ENCODE measurements around the gene GTF2IRD1. TPM values are rescaled to one million over a fixed set of nuclear protein-coding genes. Genes with fewer than 3 reads are reported as not detected.
A peak's percentile ranks its signal among the peaks of the same experiment; 100 is the strongest.
"Not testable (repeated sequence)": the region's sequence is repeated elsewhere in the genome, so short reads cannot be mapped to it uniquely, and the experiment has no call there.

Gene GTF2IRD1
- total and polyA plus RNA-seq, 9 of the 15 experiments (the other 6 are each of a cell fraction or from before 2014, with no cell fraction given): 9.1 to 30.2 (median 14.0) TPM

GRCh38 chr7:74650055-74650454 lies 196.3 kb downstream of the GTF2IRD1 start (continued):
- TF ChIP-seq UBTF (IDR thresholded peaks at IDR 0.05; ENCODE audit: borderline replicate concordance in 1 of 2, low read depth in 2 of 2, low read length in 2 of 2) (0 out of 4 replicates have a peak, but pooled peaks of 1 of the 2 experiments have one; percentile 38), ATF1 (tag; IDR thresholded peaks at IDR 0.05) (peak; percentile 44), NBN (IDR thresholded peaks at IDR 0.05; ENCODE audit: low read depth) (peak; percentile 70), RCOR1 (IDR thresholded peaks at IDR 0.05; ENCODE audit: borderline replicate concordance in 1 of 2, low read depth in 2 of 2, low read length in 2 of 2) (peak in 1 of 2 experiments; percentile 54; a peak in 2 of 4 replicates), RNF2 (IDR thresholded peaks at IDR 0.05) (0 out of 2 replicates have a peak, but pooled peaks have one; percentile 34), NR2C2 (tag; IDR thresholded peaks at IDR 0.05) (peak; percentile 68; the same call in 1 of the 2 replicates), EGR1 (conservative IDR thresholded peaks at IDR 0.05) (peak; percentile 64), TBL1XR1 (IDR thresholded peaks at IDR 0.05; ENCODE audit: low read length in 2 of 2) (peak in 1 of 2 experiments; percentile 80; a peak in 2 of 4 replicates), ZNF395 (CRISPR knock-in tag; IDR thresholded peaks at IDR 0.05) (0 out of 2 replicates have a peak, but pooled peaks have one; percentile 53), CREM (IDR thresholded peaks at IDR 0.05; ENCODE audit: low read depth) (peak; percentile 70), RBM25 (IDR thresholded peaks at IDR 0.05; ENCODE audit: low read depth, low read length, severe bottlenecking) (peak; percentile 54), HDAC2 (IDR thresholded peaks at IDR 0.05) (peak; percentile 59; the same call in 1 of the 2 replicates), TRIM24 (IDR thresholded peaks at IDR 0.05) (peak in 1 of 2 experiments; percentile 54; a peak in 2 of 4 replicates)
- not testable (repeated sequence) for TF ChIP-seq ATF1, NR2C2 (CRISPR knock-in tag; IDR thresholded peaks at IDR 0.05)
- TF ChIP-seq, protein P1, sequence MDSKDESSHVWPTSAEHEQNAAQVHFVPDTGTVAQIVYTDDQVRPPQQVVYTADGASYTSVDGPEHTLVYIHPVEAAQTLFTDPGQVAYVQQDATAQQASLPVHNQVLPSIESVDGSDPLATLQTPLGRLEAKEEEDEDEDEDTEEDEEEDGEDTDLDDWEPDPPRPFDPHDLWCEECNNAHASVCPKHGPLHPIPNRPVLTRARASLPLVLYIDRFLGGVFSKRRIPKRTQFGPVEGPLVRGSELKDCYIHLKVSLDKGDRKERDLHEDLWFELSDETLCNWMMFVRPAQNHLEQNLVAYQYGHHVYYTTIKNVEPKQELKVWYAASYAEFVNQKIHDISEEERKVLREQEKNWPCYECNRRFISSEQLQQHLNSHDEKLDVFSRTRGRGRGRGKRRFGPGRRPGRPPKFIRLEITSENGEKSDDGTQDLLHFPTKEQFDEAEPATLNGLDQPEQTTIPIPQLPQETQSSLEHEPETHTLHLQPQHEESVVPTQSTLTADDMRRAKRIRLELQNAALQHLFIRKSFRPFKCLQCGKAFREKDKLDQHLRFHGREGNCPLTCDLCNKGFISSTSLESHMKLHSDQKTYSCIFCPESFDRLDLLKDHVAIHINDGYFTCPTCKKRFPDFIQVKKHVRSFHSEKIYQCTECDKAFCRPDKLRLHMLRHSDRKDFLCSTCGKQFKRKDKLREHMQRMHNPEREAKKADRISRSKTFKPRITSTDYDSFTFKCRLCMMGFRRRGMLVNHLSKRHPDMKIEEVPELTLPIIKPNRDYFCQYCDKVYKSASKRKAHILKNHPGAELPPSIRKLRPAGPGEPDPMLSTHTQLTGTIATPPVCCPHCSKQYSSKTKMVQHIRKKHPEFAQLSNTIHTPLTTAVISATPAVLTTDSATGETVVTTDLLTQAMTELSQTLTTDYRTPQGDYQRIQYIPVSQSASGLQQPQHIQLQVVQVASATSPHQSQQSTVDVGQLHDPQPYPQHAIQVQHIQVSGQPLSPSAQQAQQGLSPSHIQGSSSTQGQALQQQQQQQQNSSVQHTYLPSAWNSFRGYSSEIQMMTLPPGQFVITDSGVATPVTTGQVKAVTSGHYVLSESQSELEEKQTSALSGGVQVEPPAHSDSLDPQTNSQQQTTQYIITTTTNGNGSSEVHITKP (IDR thresholded peaks at IDR 0.05; ENCODE audit: partially characterized antibody): peak; percentile 9
- TF ChIP-seq, protein P2, sequence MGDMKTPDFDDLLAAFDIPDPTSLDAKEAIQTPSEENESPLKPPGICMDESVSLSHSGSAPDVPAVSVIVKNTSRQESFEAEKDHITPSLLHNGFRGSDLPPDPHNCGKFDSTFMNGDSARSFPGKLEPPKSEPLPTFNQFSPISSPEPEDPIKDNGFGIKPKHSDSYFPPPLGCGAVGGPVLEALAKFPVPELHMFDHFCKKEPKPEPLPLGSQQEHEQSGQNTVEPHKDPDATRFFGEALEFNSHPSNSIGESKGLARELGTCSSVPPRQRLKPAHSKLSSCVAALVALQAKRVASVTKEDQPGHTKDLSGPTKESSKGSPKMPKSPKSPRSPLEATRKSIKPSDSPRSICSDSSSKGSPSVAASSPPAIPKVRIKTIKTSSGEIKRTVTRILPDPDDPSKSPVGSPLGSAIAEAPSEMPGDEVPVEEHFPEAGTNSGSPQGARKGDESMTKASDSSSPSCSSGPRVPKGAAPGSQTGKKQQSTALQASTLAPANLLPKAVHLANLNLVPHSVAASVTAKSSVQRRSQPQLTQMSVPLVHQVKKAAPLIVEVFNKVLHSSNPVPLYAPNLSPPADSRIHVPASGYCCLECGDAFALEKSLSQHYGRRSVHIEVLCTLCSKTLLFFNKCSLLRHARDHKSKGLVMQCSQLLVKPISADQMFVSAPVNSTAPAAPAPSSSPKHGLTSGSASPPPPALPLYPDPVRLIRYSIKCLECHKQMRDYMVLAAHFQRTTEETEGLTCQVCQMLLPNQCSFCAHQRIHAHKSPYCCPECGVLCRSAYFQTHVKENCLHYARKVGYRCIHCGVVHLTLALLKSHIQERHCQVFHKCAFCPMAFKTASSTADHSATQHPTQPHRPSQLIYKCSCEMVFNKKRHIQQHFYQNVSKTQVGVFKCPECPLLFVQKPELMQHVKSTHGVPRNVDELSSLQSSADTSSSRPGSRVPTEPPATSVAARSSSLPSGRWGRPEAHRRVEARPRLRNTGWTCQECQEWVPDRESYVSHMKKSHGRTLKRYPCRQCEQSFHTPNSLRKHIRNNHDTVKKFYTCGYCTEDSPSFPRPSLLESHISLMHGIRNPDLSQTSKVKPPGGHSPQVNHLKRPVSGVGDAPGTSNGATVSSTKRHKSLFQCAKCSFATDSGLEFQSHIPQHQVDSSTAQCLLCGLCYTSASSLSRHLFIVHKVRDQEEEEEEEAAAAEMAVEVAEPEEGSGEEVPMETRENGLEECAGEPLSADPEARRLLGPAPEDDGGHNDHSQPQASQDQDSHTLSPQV (IDR thresholded peaks at IDR 0.05): 0 out of 2 replicates have a peak, but pooled peaks have one; percentile 4
